CD4-positive, alpha-beta T cell (primary cell): Measurements from ENCODE around the gene ARHGAP33. TPM values are rescaled to one million over a fixed set of nuclear protein-coding genes. Genes with fewer than 3 reads are reported as not detected.

ENCODE experiments used
- ATAC-seq: fragments of 200-7000 bp; cut with Tn5 transposase; one replicate; pipeline ENCODE4 v1.10.0; 2022; ENCODE audit warnings: mild to moderate bottlenecking; ENCODE audit not compliant: poor library complexity
- CTCF ChIA-PET: fragments of 350-600 bp; sonication (Branson Sonifier 250); formaldehyde crosslinking; loops from one replicate; lab custom pipeline; 2021; ENCODE audit warnings: antibody characterized with exemption, inconsistent platforms; lab: Charles Lee
- POLR2A ChIA-PET: fragments of 350-600 bp; sonication (Branson Sonifier 250); formaldehyde crosslinking; loops from one replicate; lab custom pipeline; 2021; ENCODE audit warnings: antibody characterized with exemption, inconsistent platforms; lab: Charles Lee
- DNase-seq, 14 experiments: peaks; one replicate each; pipeline ENCODE4 v3.0.0-alpha.2; 2013 to 2020; ENCODE audit warnings: mixed read lengths in 2 of 14
- H3K27ac ChIP-seq, 2 donors: one replicate each; pipeline versions ENCODE4 v1.5.1 to v1.7.0; 2013; ENCODE audit warnings: low read length in 2 of 2, low read depth in 1 of 2, mild to moderate bottlenecking in 1 of 2
- H3K27me3 ChIP-seq, 2 experiments: 1 replicate in 1 of 2; 2 replicates in 1 of 2; pipeline versions ENCODE4 v1.6.1 to v1.7.0; 2013; ENCODE audit warnings: low read length in 2 of 2, control low read depth in 1 of 2, mild to moderate bottlenecking in 1 of 2, moderate library complexity in 1 of 2; ENCODE audit not compliant: insufficient read depth in 2 of 2, control insufficient read depth in 1 of 2
- H3K36me3 ChIP-seq: one replicate; pipeline ENCODE4 v1.6.1; 2013; ENCODE audit warnings: low read length, control low read depth; ENCODE audit not compliant: insufficient read depth
- H3K4me1 ChIP-seq: one replicate; pipeline ENCODE4 v1.6.1; 2013; ENCODE audit warnings: low read length, control low read depth; ENCODE audit not compliant: insufficient read depth
- H3K4me3 ChIP-seq: one replicate; pipeline ENCODE4 v1.5.1; 2013; ENCODE audit warnings: mild to moderate bottlenecking, low read length, moderate library complexity
- H3K9me3 ChIP-seq, 2 experiments: 1 replicate in 1 of 2; 2 replicates in 1 of 2; pipeline versions ENCODE4 v1.6.1 to v1.7.0; 2013; ENCODE audit warnings: low read length in 2 of 2, mild to moderate bottlenecking in 2 of 2, control low read depth in 1 of 2, moderate library complexity in 1 of 2; ENCODE audit not compliant: control insufficient read depth in 1 of 2, insufficient read depth in 1 of 2
- H3K27ac Mint-ChIP-seq: one replicate; pipeline ENCODE4 v1.8.0; 2020; ENCODE audit warnings: mixed read lengths
- H3K27me3 Mint-ChIP-seq: one replicate; pipeline ENCODE4 v1.8.0; 2021; ENCODE audit warnings: mixed read lengths
- H3K36me3 Mint-ChIP-seq: one replicate; pipeline ENCODE4 v1.8.0; 2021; ENCODE audit warnings: low read depth, mixed read lengths
- H3K4me1 Mint-ChIP-seq: one replicate; pipeline ENCODE4 v1.8.0; 2021; ENCODE audit warnings: low read depth, mixed read lengths
- H3K4me3 Mint-ChIP-seq: one replicate; pipeline ENCODE4 v1.8.0; 2020; ENCODE audit warnings: mild to moderate bottlenecking, mixed read lengths
- H3K9me3 Mint-ChIP-seq: one replicate; pipeline ENCODE4 v1.8.0; 2020; ENCODE audit warnings: mixed read lengths
- intact Hi-C, 2 experiments: fragments of 100-400 bp; cut with DNase I in 1 of 2; cut with micrococcal nuclease in 1 of 2; formaldehyde crosslinking; loops; one replicate each; pipeline versions ENCODE4 v1.15.1 to v1.9.0; 2023 to 2025; cut with DNase I, micrococcal nuclease
- total RNA-seq, 174 experiments: library from RNA in 2 of 174; stranded (reverse) in 2 of 174; gene quantifications; one replicate each; pipeline ENCODE4 v1.2.3 and lab custom pipeline; 2021 to 2026
- TF ChIP-seq, protein P1 (sequence below): fragments of 200-600 bp; IDR thresholded peaks from one replicate; pipeline ENCODE4 v1.8.0; 2022; ENCODE audit warnings: antibody characterized with exemption, mild to moderate bottlenecking

The ARHGAP33 gene
- total RNA-seq, 2 experiments from 2014 or later, result 16.4 to 19.5 TPM

GRCh38 chr19:35730326-35730725, 45.0 kb upstream of the ARHGAP33 start:
- peaks cover 12% of the 10 kb centered on the region for H3K4me1 Mint-ChIP-seq
- Histone ChIP-seq H3K4me1 (no peaks in the 10 kb centered on the region), H3K9me3 (no peaks in the 10 kb centered on the region), H3K4me3 (no peak overlapping the region), H3K36me3 (peaks cover 94% of the 10 kb centered on the region), H3K27me3 (no peaks in the 10 kb centered on the region), H3K27ac (no peak overlapping the region)
- intact Hi-C loops, result no loop called here
- H3K36me3 Mint-ChIP-seq, result peaks cover 82% of the 10 kb centered on the region
- no peak overlapping the region for H3K4me3 Mint-ChIP-seq
- H3K27me3 Mint-ChIP-seq, result no peaks in the 10 kb centered on the region
- POLR2A ChIA-PET, result interaction anchor here (1.8 kb wide), 1 partner anchor 10 kb away, joined by 5 read pairs; no protein-coding TSS in a partner anchor
- H3K9me3 Mint-ChIP-seq, result no peaks in the 10 kb centered on the region
- ATAC-seq (no peak), DNase-seq (no peak)
- H3K27ac Mint-ChIP-seq, result no peak overlapping the region
- TF ChIP-seq, protein P1, sequence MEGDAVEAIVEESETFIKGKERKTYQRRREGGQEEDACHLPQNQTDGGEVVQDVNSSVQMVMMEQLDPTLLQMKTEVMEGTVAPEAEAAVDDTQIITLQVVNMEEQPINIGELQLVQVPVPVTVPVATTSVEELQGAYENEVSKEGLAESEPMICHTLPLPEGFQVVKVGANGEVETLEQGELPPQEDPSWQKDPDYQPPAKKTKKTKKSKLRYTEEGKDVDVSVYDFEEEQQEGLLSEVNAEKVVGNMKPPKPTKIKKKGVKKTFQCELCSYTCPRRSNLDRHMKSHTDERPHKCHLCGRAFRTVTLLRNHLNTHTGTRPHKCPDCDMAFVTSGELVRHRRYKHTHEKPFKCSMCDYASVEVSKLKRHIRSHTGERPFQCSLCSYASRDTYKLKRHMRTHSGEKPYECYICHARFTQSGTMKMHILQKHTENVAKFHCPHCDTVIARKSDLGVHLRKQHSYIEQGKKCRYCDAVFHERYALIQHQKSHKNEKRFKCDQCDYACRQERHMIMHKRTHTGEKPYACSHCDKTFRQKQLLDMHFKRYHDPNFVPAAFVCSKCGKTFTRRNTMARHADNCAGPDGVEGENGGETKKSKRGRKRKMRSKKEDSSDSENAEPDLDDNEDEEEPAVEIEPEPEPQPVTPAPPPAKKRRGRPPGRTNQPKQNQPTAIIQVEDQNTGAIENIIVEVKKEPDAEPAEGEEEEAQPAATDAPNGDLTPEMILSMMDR, result no peak
- CTCF ChIA-PET, result no interaction called here

DNA sequence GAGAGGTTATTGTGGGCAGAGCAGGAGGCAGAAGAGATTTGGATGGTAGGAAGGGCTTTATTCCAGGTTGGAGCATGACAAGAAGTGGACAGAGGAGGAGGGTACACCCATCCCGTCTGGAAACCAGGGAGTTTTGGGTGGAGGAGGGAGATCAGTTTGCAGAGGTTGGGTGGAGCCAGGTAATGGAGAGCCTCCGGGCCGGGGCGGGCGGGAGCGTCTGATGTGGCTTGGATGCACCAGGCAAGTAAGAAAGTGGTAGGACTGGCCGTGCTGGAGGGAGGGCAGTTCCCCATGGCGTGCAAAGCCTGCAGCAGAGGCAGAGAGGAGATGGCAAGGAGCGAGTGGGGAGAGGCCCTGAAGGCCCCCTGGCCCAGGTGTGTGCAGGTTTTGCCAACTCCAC, 44.0 kb upstream of the ARHGAP33 start:
- Mint-ChIP-seq H3K4me1 (peaks cover 12% of the 10 kb centered on the region), H3K9me3 (no peaks in the 10 kb centered on the region), H3K36me3 (peaks cover 82% of the 10 kb centered on the region), H3K27me3 (no peaks in the 10 kb centered on the region), H3K27ac (no peak overlapping the region), H3K4me3 (no peak overlapping the region)
- Histone ChIP-seq H3K4me1 (peaks cover under 1% of the 10 kb centered on the region), H3K9me3 (no peaks in the 10 kb centered on the region), H3K4me3 (no peak overlapping the region), H3K27me3 (no peaks in the 10 kb centered on the region), H3K27ac (no peak overlapping the region), H3K36me3 (peaks cover 91% of the 10 kb centered on the region)
- intact Hi-C loops, result no loop called here
- ATAC-seq (no peak), DNase-seq (no peak)
- ChIA-PET POLR2A (interaction anchor here (1.2 kb wide), 1 partner anchor 13 kb away, joined by 3 read pairs; no protein-coding TSS in a partner anchor), CTCF (no interaction called here)
- TF ChIP-seq, protein P1, result no peak

GRCh38 chr19:35731779-35732405, 43.5 kb upstream of the ARHGAP33 start:
- CTCF ChIA-PET, result no interaction called here
- H3K4me3 Mint-ChIP-seq, result no peak overlapping the region

More at GRCh38 chr19:35731779-35732405, 43.5 kb upstream of the ARHGAP33 start:
- Histone ChIP-seq H3K36me3 (peaks cover 91% of the 10 kb centered on the region), H3K4me3 (no peak overlapping the region), H3K27ac (no peak overlapping the region), H3K27me3 (no peaks in the 10 kb centered on the region), H3K4me1 (peaks cover 6% of the 10 kb centered on the region), H3K9me3 (no peaks in the 10 kb centered on the region)
- Mint-ChIP-seq H3K9me3 (no peaks in the 10 kb centered on the region), H3K4me1 (peaks cover 18% of the 10 kb centered on the region), H3K27ac (no peak overlapping the region), H3K27me3 (no peaks in the 10 kb centered on the region), H3K36me3 (peaks cover 82% of the 10 kb centered on the region)
- TF ChIP-seq, protein P1, result no peak
- ATAC-seq (no peak), DNase-seq (no peak)
- POLR2A ChIA-PET, result interaction anchor here (1.2 kb wide), 1 partner anchor 13 kb away, joined by 3 read pairs; no protein-coding TSS in a partner anchor
- intact Hi-C loops, result no loop called here
